HK-2 (cell line): ENCODE data around the gene CLVS2.
A peak's percentile ranks its signal among the peaks of the same experiment; 100 is the strongest.

Experiments
- DNase-seq: peaks from one replicate; pipeline ENCODE4 v3.0.0-alpha.2; 2018; ENCODE audit not compliant: unreplicated experiment

CLVS2 gene

GRCh38 chr6:122995921-122996793 is at the start of gene CLVS2:
Gene CLVS2, plus strand, starts transcription at chr6:122996235. Its CDS starts 1,543 bp downstream, at chr6:122997778.
- DNase-seq = peak; percentile 6

- DNase-seq = peak; percentile 6
Measured at GRCh38 chr6:122947355-122947754, 48.7 kb upstream of the CLVS2 start.

DNA sequence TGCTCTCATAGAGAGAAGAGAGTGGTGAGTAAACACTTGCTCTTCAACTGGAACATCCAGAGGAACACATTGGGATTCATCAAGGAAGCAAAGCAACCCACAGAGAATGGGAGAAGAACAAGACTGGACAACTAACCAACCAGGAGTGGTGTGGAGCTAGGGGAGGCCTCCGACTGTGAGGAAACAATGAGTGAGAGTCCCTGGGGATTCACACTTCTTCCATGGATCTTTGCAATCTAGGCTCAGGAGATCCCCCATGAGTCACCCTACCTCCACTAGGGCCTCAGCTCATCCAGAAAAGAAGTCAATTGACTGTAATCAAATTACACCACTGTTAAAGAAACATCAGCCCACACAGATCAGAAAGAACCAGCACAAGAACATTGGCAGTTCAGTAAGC is 42.3 kb upstream of the CLVS2 start:
- DNase-seq = no peak

GRCh38 chr6:122956376-122956775 is 39.7 kb upstream of the CLVS2 start:
- DNase-seq = no peak

- DNase-seq = no peak
Measured at GRCh38 chr6:122962000-122962624, 33.9 kb upstream of the CLVS2 start.

DNA sequence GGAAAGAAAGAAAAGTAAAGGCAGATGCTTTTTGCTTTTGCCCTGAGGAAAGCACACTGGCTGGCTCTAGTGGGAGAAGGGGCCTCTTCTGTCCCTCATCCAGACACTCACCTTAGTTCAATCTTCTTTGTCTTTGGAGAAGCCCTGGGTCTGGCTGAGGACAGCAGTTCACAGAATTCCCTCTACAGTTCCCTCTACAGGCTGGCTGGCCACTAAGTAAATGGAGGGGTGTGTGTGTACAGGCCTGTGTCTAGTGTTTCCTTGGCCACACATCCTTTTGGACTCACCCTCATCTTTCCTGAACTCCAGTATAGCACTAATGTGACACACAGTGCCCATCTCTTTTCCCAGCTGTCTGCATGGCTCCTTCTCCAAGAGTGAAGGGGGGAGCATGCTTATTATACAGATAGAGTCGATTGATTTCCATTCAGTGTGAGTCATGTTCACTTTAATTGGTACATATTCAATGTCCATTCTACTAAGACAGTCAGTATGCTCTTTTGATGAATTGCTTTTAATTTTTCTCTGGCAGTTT is 26.0 kb upstream of the CLVS2 start:
- DNase-seq = no peak

DNA sequence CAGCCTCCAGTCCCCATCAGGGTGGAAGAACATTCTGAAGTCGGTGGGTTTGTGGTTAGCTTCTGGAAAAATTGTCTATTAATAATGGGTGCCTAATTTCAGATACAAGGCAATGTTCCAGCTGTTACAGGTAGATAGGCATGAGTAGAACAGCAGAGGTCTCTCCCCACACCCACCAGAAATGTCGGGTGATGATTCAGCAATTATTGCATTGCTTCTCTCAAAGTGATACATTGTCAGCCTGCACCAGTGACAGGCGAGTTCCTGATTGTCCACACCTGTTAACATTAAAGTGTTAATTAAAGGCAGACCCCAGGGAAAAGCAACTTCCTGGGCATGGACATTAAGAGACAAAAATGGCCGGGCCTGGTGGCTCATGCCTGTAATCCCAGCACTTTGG is 18.9 kb upstream of the CLVS2 start:
- DNase-seq = no peak

DNA sequence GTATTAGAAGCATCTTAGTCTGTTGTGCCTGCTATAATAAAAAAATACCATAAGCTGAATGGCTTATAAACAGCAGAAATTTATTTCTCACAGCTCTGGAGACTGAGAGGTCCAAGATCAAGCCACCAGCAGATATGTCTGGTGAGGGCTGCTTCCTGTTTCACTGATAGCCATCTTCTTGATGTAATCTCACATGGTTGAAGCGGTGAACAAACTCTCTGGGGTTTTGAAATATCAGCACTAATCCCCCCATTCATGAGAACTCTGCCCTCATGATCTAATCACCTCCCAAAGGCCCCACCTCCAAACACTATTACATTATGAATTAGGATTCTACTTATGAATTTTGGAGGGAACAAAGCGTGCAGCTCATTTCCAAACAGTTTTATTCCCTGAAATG is 11.6 kb upstream of the CLVS2 start:
- no peak for DNase-seq

DNA sequence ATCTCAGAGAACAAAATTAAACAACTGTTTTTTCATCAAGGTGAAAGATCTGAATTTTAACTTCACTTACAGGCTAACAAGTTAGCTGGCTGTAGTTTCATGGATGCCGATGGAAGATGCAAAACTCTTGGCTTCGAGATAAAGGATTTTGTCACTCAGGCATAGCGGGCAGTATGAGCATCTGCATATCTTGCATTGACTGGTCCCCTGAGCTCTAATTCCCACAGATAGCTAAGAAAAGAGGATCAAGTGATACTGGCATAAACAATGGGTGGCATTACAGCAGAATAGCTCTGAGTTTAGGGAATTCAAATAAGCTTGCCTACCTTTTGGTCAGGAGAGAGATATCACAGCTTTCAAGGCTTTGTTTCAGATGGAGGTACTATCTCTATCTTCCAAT is 1.8 kb upstream of the CLVS2 start:
- DNase-seq = no peak

GRCh38 chr6:122996794-122997505 is 915 bp downstream of the CLVS2 start:
- no peak for DNase-seq

DNA sequence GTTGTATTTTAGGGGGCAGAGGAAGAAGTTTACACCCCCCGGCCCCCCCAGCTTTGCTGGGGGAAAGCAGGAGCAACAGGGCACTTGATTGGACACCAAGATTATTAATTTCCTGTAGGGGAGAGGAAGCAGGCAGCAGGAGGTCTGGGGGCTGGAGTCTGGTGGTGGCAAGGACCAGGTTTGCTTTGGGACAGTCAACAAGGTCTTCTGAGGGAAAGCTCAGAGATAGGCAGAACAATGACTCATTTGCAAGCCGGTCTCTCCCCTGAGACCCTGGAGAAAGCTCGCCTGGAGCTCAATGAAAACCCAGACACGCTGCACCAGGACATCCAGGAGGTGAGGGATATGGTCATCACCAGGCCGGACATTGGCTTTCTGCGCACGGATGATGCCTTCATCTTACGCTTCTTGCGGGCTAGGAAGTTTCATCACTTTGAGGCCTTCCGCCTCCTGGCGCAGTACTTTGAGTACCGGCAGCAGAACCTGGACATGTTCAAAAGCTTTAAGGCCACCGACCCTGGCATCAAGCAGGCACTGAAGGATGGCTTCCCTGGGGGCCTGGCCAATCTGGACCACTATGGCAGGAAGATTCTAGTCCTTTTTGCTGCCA is 1.6 kb downstream of the CLVS2 start:
- no peak for DNase-seq

GRCh38 chr6:122998403-122998975 is 2.5 kb downstream of the CLVS2 start:
- no peak for DNase-seq

- no peak for DNase-seq
Measured at GRCh38 chr6:123000244-123000770, 4.3 kb downstream of the CLVS2 start.

DNA sequence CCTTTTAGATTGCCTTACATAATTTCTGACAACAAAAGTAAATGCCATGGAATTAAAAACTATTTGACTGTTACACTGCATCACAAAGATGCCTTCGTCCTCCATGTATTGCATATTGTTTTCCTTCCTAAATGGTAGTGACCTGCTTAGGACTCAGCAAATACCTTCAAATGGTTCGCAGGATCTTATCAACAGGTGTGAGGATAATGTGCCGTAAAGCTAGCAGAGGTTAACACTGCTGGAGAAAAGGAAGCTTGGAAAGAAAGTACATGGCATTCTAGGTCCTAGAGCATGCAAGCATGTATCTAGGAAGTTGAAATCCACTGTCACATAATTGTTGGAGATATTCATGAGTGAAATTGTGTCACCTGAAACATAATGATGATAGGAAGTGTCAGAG is 5.5 kb downstream of the CLVS2 start:
- DNase-seq = no peak

DNA sequence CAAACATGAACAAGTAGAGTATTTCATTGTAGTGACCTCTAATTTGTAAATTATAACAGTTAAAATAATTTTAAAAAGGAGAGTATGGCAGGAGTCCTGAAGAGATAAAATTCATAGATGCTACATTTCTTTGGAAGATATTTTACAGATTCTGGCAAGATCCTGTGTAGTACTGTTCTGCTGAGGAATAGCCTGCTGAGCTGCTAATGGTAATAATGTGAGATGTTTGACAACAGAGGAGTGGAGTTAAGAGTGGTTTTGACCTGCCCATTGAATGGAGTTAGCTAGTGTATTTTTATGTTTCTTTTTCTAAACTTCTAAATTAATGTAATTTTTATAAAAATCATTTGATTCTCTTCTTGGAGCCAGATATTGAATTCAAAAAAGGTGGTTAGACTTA is 11.8 kb downstream of the CLVS2 start:
- no peak for DNase-seq

DNA sequence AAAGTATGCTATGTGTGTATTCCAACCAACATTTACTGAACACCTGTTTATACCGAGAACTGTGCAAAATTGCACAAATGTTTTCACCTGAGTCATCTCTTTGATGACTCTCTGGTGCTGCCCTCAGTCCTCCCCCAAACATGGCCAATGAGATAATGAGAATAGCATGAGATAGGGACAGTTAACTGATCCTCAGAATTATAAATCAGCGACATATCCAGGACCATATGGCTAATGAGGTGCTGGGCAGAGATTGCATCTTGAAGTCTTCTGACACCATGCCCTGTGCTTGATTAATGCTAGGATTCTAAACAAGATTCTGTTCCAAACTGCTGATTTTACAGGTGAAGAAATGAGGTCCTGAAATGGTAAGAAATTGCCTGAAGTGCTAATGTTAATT is 13.0 kb downstream of the CLVS2 start:
- no peak for DNase-seq

GRCh38 chr6:123014835-123015234 is 18.8 kb downstream of the CLVS2 start:
- no peak for DNase-seq

GRCh38 chr6:123016431-123017103 is 20.5 kb downstream of the CLVS2 start:
- DNase-seq = no peak

DNA sequence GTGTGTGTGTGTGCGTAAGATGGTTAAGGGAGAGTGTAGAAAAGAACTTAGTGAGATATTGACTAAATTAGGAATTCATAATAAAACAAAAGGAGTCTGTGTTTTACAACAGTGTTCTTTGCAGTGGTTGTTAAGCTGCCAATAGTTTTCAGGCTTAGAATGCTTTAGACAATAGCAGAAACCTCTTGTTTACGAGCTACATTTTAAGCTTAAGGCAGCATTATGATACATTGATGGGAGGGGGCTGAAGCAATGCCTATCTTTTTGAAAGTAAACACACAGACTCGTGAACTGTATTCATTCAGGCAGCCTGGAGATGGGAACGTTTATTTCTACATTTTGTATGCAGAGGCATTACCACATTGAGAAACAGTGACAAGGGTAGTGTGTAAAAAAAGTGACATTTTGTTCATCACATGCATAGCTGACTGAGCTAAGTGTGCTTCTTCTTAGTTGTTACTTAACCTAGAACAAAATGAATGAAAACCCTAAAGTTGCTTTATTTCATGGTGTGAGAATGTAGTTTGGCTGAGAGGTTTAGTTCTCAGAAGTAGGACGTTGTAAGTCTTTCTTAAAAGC is 21.2 kb downstream of the CLVS2 start:
- no peak for DNase-seq

DNA sequence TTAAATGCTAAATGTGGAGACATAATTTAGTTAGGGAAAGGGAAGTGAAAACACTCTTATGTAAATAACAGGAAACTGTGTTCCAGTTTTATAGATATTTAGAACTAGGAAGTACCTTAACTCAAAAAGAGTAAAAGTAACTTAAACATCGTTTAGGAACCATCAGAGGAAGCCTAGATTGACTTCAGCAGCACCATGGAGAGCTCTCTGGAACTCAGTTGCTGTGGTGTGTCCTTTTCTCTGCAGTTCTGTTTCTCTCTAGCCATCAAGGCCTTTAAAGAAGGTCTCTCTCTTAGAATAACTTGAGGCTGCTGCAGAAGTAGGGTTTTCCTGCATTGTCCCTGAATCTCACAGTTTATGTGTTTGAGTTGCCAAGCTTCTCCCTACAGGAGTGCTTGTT is 26.9 kb downstream of the CLVS2 start:
- DNase-seq = peak; percentile 2
